ENCODE results near the gene JMJD1C. TPM values are rescaled to one million over a fixed set of nuclear protein-coding genes. Genes with fewer than 3 reads are reported as not detected.
A peak's percentile ranks its signal among the peaks of the same experiment; 100 is the strongest.
"Not testable (repeated sequence)": the region's sequence is repeated elsewhere in the genome, so short reads cannot be mapped to it uniquely, and the experiment has no call there.

The JMJD1C gene
- total RNA-seq, 1 donor from 2014 or later = 186 TPM

- DNase-seq = no peak
These were observed 304.2 kb downstream of the JMJD1C start for GRCh38 chr10:63161592-63161991.

- DNase-seq = peak; percentile 24
These were observed 307.7 kb downstream of the JMJD1C start for GRCh38 chr10:63157845-63158624.

GRCh38 chr10:63156236-63156635 lies 309.5 kb downstream of the JMJD1C start:
- no peak for DNase-seq

- DNase-seq = no peak
These were observed 310.3 kb downstream of the JMJD1C start for GRCh38 chr10:63155388-63156020.

- no peak for DNase-seq
These were observed 311.0 kb downstream of the JMJD1C start for GRCh38 chr10:63154546-63155387.

GRCh38 chr10:63153868-63154545 lies 311.8 kb downstream of the JMJD1C start:
- DNase-seq = not testable (repeated sequence)

- no peak for DNase-seq
These were observed 315.0 kb downstream of the JMJD1C start for GRCh38 chr10:63150745-63151144.

GRCh38 chr10:63146503-63146902 lies 319.3 kb downstream of the JMJD1C start:
- no peak for DNase-seq

GRCh38 chr10:63145782-63146181 lies 320.0 kb downstream of the JMJD1C start:
- DNase-seq = no peak

- DNase-seq = no peak
These were observed 321.8 kb downstream of the JMJD1C start for GRCh38 chr10:63143987-63144386.

- no peak for DNase-seq
These were observed 323.6 kb downstream of the JMJD1C start for GRCh38 chr10:63142136-63142535.

GRCh38 chr10:63140077-63140476 lies 325.7 kb downstream of the JMJD1C start:
- no peak for DNase-seq

- DNase-seq = no peak
These were observed 328.5 kb downstream of the JMJD1C start for GRCh38 chr10:63137306-63137705.

- no peak for DNase-seq
These were observed 331.8 kb downstream of the JMJD1C start for GRCh38 chr10:63133821-63134557.

GRCh38 chr10:63133056-63133820 lies 332.5 kb downstream of the JMJD1C start, which contains the start of gene NRBF2:
Gene NRBF2 (plus strand): TSS chr10:63133328. CDS start chr10:63133471, 143 bp downstream.
- DNase-seq = peak; percentile 98

- DNase-seq = no peak
These were observed 333.1 kb downstream of the JMJD1C start for GRCh38 chr10:63132651-63133055.

GRCh38 chr10:63129888-63130287 lies 335.9 kb downstream of the JMJD1C start:
- DNase-seq = no peak

GRCh38 chr10:63128443-63128842 lies 337.3 kb downstream of the JMJD1C start:
- DNase-seq = no peak

GRCh38 chr10:63125459-63125858 lies 340.3 kb downstream of the JMJD1C start:
- DNase-seq = no peak

GRCh38 chr10:63123727-63124362 lies 341.9 kb downstream of the JMJD1C start:
- no peak for DNase-seq

Data from skin of body (tissue), 2 donors.